CD8-positive, alpha-beta memory T cell (primary cell): ENCODE measurements around the gene TMEM161A. TPM values are rescaled to one million over a fixed set of nuclear protein-coding genes. Genes with fewer than 3 reads are reported as not detected.
"Not testable (repeated sequence)": the region's sequence is repeated elsewhere in the genome, so short reads cannot be mapped to it uniquely, and the experiment has no call there.

Experiments
- CTCF ChIA-PET: fragments of 350-600 bp; sonication (Branson Sonifier 250); formaldehyde crosslinking; loops from one replicate; lab custom pipeline; 2021; ENCODE audit warnings: antibody characterized with exemption; lab: Charles Lee
- POLR2A ChIA-PET: fragments of 350-600 bp; sonication (Branson Sonifier 250); formaldehyde crosslinking; loops from one replicate; lab custom pipeline; 2021; ENCODE audit warnings: antibody characterized with exemption; lab: Charles Lee
- DNase-seq, 5 donors: peaks; one replicate each; pipeline versions ENCODE4 v3.0.0 to v3.0.0-alpha.2; 2020 to 2022; ENCODE audit warnings: mixed read lengths in 1 of 5
- H3K27ac ChIP-seq: one replicate; pipeline ENCODE4 v1.7.0; 2013; ENCODE audit warnings: low read depth, mild to moderate bottlenecking, low read length, moderate library complexity
- H3K27me3 ChIP-seq: 2 replicates; pipeline ENCODE4 v1.7.0; 2013; ENCODE audit warnings: low read length, mild to moderate bottlenecking; ENCODE audit not compliant: insufficient read depth, poor library complexity, severe bottlenecking
- H3K36me3 ChIP-seq: 2 replicates; pipeline ENCODE4 v1.7.0; 2013; ENCODE audit warnings: mild to moderate bottlenecking, low read length, moderate library complexity; ENCODE audit not compliant: insufficient read depth
- H3K4me1 ChIP-seq: 2 replicates; pipeline ENCODE4 v1.7.0; 2013; ENCODE audit warnings: mild to moderate bottlenecking, low read length, moderate library complexity; ENCODE audit not compliant: insufficient read depth
- H3K4me3 ChIP-seq: 2 replicates; pipeline ENCODE4 v1.7.0; 2013; ENCODE audit warnings: mild to moderate bottlenecking, low read length
- H3K9me3 ChIP-seq: 2 replicates; pipeline ENCODE4 v1.7.0; 2013; ENCODE audit warnings: mild to moderate bottlenecking, low read length
- H3K27ac Mint-ChIP-seq, 8 donors: one replicate each; pipeline ENCODE4 v1.8.0; 2020 to 2021; ENCODE audit warnings: mixed read lengths in 8 of 8, mild to moderate bottlenecking in 6 of 8, inconsistent platforms in 3 of 8, moderate library complexity in 3 of 8
- H3K27me3 Mint-ChIP-seq, 2 donors: one replicate each; pipeline ENCODE4 v1.8.0; 2020 to 2021; ENCODE audit warnings: mixed read lengths in 2 of 2, mild to moderate bottlenecking in 1 of 2, moderate library complexity in 1 of 2
- H3K36me3 Mint-ChIP-seq, 3 donors: one replicate each; pipeline ENCODE4 v1.8.0; 2020 to 2021; ENCODE audit warnings: mixed read lengths in 3 of 3, inconsistent platforms in 1 of 3, mild to moderate bottlenecking in 1 of 3
- H3K4me1 Mint-ChIP-seq, 3 donors: one replicate each; pipeline ENCODE4 v1.8.0; 2020 to 2021; ENCODE audit warnings: mixed read lengths in 3 of 3, inconsistent platforms in 1 of 3, mild to moderate bottlenecking in 1 of 3
- H3K4me3 Mint-ChIP-seq, 7 donors: one replicate each; pipeline ENCODE4 v1.8.0; 2020 to 2021; ENCODE audit warnings: mixed read lengths in 7 of 7, mild to moderate bottlenecking in 6 of 7, moderate library complexity in 4 of 7, inconsistent platforms in 2 of 7
- H3K9me3 Mint-ChIP-seq, 5 donors: one replicate each; pipeline ENCODE4 v1.8.0; 2020 to 2022; ENCODE audit warnings: mixed read lengths in 5 of 5, mild to moderate bottlenecking in 3 of 5, moderate library complexity in 2 of 5, inconsistent platforms in 1 of 5
- polyA plus RNA-seq: library from polyadenylated mRNA; unstranded; fragments of 300-500 nt; fragmentation: Illumina TruSeq; gene quantifications from one replicate; pipeline ENCODE4 v1.2.3, GENCODE V29; 2021
- total RNA-seq, 2 experiments: library from RNA; stranded (reverse); gene quantifications; one replicate each; pipeline ENCODE4 v1.2.3, GENCODE V29; 2021

Gene TMEM161A
- total and polyA plus RNA-seq, 3 experiments from 2014 or later, result 27.7 to 30.6 (median 30.1) TPM

GRCh38 chr19:19151418-19151817, 13.1 kb upstream of the TMEM161A start:
- Histone ChIP-seq H3K9me3 (no peaks in the 10 kb centered on the region), H3K36me3 (no peaks in the 10 kb centered on the region), H3K27me3 (no peaks in the 10 kb centered on the region), H3K4me3 (no peak overlapping the region), H3K4me1 (no peaks in the 10 kb centered on the region), H3K27ac (no peak overlapping the region)
- Mint-ChIP-seq H3K4me3 (no peak overlapping the region), H3K36me3 (peaks cover 8 to 37% (median 9%) of the 10 kb centered on the region in 3 donors), H3K9me3 (no peaks in the 10 kb centered on the region), H3K27me3 (no peaks in the 10 kb centered on the region), H3K27ac (peak overlapping the region in 1 of 8 donors; percentile 14), H3K4me1 (no peaks in the 10 kb centered on the region)
- no peak for DNase-seq
- ChIA-PET CTCF (interaction anchor here (1.6 kb wide), 1 partner anchor 23 kb away, joined by 3 read pairs; no protein-coding TSS in a partner anchor), POLR2A (no interaction called here)

GRCh38 chr19:19149435-19149834, 11.2 kb upstream of the TMEM161A start:
- ChIA-PET POLR2A (no interaction called here), CTCF (interaction anchor here (1.7 kb wide), 1 partner anchor 98 kb away, joined by 4 read pairs; no protein-coding TSS in a partner anchor)
- H3K4me1 Mint-ChIP-seq, result no peaks in the 10 kb centered on the region
- no peaks in the 10 kb centered on the region for H3K9me3 ChIP-seq
- H3K27ac Mint-ChIP-seq, result no peak overlapping the region
- no peaks in the 10 kb centered on the region for H3K27me3 ChIP-seq
- H3K4me3 ChIP-seq, result no peak overlapping the region
- DNase-seq, result no peak
- no peaks in the 10 kb centered on the region for H3K9me3 Mint-ChIP-seq
- no peaks in the 10 kb centered on the region for H3K4me1 ChIP-seq
- H3K4me3 Mint-ChIP-seq, result no peak overlapping the region
- no peaks in the 10 kb centered on the region for H3K27me3 Mint-ChIP-seq
- H3K27ac ChIP-seq, result no peak overlapping the region
- H3K36me3 Mint-ChIP-seq, result peaks cover 0 to 25% (median 0%) of the 10 kb centered on the region in 3 donors
- H3K36me3 ChIP-seq, result no peaks in the 10 kb centered on the region

GRCh38 chr19:19148504-19148903, 10.2 kb upstream of the TMEM161A start:
- H3K27me3 ChIP-seq, H3K27ac ChIP-seq, H3K27ac Mint-ChIP-seq, H3K9me3 ChIP-seq, H3K27me3 Mint-ChIP-seq, DNase-seq, H3K4me3 Mint-ChIP-seq, POLR2A ChIA-PET, H3K4me1 Mint-ChIP-seq, H3K36me3 ChIP-seq, H3K4me3 ChIP-seq, H3K9me3 Mint-ChIP-seq, H3K4me1 ChIP-seq: not testable (repeated sequence)
- H3K36me3 Mint-ChIP-seq, result peaks cover 0 to 25% (median 0%) of the 10 kb centered on the region in 3 donors
- CTCF ChIA-PET, result interaction anchor here (0.7 to 1.9 kb wide), 4 partner anchors 9 to 97 kb away, joined by 3 to 5 read pairs (median 4); no protein-coding TSS in a partner anchor

GRCh38 chr19:19147344-19147743, 9.1 kb upstream of the TMEM161A start:
- ChIA-PET CTCF (interaction anchor here (0.9 to 2.6 kb wide), 4 partner anchors 8 to 77 kb away, joined by 3 to 13 read pairs (median 4); no protein-coding TSS in a partner anchor), POLR2A (no interaction called here)
- no peak overlapping the region for H3K27ac ChIP-seq
- Mint-ChIP-seq H3K27me3 (no peaks in the 10 kb centered on the region), H3K27ac (no peak overlapping the region), H3K4me1 (no peaks in the 10 kb centered on the region), H3K9me3 (no peaks in the 10 kb centered on the region), H3K36me3 (peaks cover 0 to 25% (median 0%) of the 10 kb centered on the region in 3 donors), H3K4me3 (no peak overlapping the region)
- DNase-seq, result no peak
- no peak overlapping the region for H3K4me3 ChIP-seq
- no peaks in the 10 kb centered on the region for H3K27me3 ChIP-seq
- no peaks in the 10 kb centered on the region for H3K9me3 ChIP-seq
- H3K4me1 ChIP-seq, result no peaks in the 10 kb centered on the region
- no peaks in the 10 kb centered on the region for H3K36me3 ChIP-seq

- DNase-seq, result no peak
- no peaks in the 10 kb centered on the region for H3K4me1 ChIP-seq
- no peaks in the 10 kb centered on the region for H3K27me3 ChIP-seq
- Mint-ChIP-seq H3K4me1 (no peaks in the 10 kb centered on the region), H3K36me3 (peaks cover 0 to 25% (median 0%) of the 10 kb centered on the region in 3 donors), H3K27me3 (no peaks in the 10 kb centered on the region), H3K9me3 (no peaks in the 10 kb centered on the region), H3K27ac (no peak overlapping the region), H3K4me3 (no peak overlapping the region)
- ChIA-PET CTCF (interaction anchor here (1.4 to 2.6 kb wide), 4 partner anchors 10 to 92 kb away, joined by 5 to 13 read pairs (median 5); no protein-coding TSS in a partner anchor), POLR2A (interaction anchor here (1.1 kb wide), 1 partner anchor 107 kb away, joined by 3 read pairs; no protein-coding TSS in a partner anchor)
- no peak overlapping the region for H3K27ac ChIP-seq
- H3K4me3 ChIP-seq, result no peak overlapping the region
- no peaks in the 10 kb centered on the region for H3K9me3 ChIP-seq
- no peaks in the 10 kb centered on the region for H3K36me3 ChIP-seq
Observed at GRCh38 chr19:19146865-19147264, 8.6 kb upstream of the TMEM161A start.

GRCh38 chr19:19145684-19146608, 7.7 kb upstream of the TMEM161A start:
- no peaks in the 10 kb centered on the region for H3K27me3 ChIP-seq
- CTCF ChIA-PET, result interaction anchor here (0.6 to 2.6 kb wide), 10 partner anchors 10 to 93 kb away, joined by 3 to 13 read pairs (median 4); no protein-coding TSS in a partner anchor
- peaks cover 0 to 25% (median 0%) of the 10 kb centered on the region in 3 donors for H3K36me3 Mint-ChIP-seq
- no peaks in the 10 kb centered on the region for H3K9me3 Mint-ChIP-seq
- no peak overlapping the region for H3K27ac Mint-ChIP-seq
- no peak overlapping the region for H3K4me3 ChIP-seq
- H3K27me3 Mint-ChIP-seq, result no peaks in the 10 kb centered on the region
- H3K4me1 ChIP-seq, result no peaks in the 10 kb centered on the region
- no peaks in the 10 kb centered on the region for H3K4me1 Mint-ChIP-seq
- peak; percentile 73 to 87 (median 79) for DNase-seq
- POLR2A ChIA-PET, result interaction anchor here (1.1 kb wide), 1 partner anchor 106 kb away, joined by 3 read pairs; no protein-coding TSS in a partner anchor
- no peaks in the 10 kb centered on the region for H3K36me3 ChIP-seq
- no peak overlapping the region for H3K27ac ChIP-seq
- H3K9me3 ChIP-seq, result no peaks in the 10 kb centered on the region
- H3K4me3 Mint-ChIP-seq, result no peak overlapping the region

- Histone ChIP-seq H3K4me1 (no peaks in the 10 kb centered on the region), H3K36me3 (no peaks in the 10 kb centered on the region), H3K4me3 (no peak overlapping the region), H3K27me3 (no peaks in the 10 kb centered on the region), H3K27ac (no peak overlapping the region), H3K9me3 (no peaks in the 10 kb centered on the region)
- H3K4me1 Mint-ChIP-seq, result no peaks in the 10 kb centered on the region
- H3K27ac Mint-ChIP-seq, result no peak overlapping the region
- H3K4me3 Mint-ChIP-seq, result no peak overlapping the region
- CTCF ChIA-PET, result interaction anchor here (0.6 to 2.6 kb wide), 8 partner anchors 10 to 92 kb away, joined by 3 to 13 read pairs (median 5); no protein-coding TSS in a partner anchor
- peaks cover 0 to 25% (median 0%) of the 10 kb centered on the region in 3 donors for H3K36me3 Mint-ChIP-seq
- no peaks in the 10 kb centered on the region for H3K27me3 Mint-ChIP-seq
- DNase-seq, result no peak
- no peaks in the 10 kb centered on the region for H3K9me3 Mint-ChIP-seq
- POLR2A ChIA-PET, result no interaction called here
Observed at GRCh38 chr19:19145281-19145680, 7.0 kb upstream of the TMEM161A start.

- H3K27me3 Mint-ChIP-seq, result no peaks in the 10 kb centered on the region
- Histone ChIP-seq H3K27ac (no peak overlapping the region), H3K27me3 (no peaks in the 10 kb centered on the region), H3K4me3 (no peak overlapping the region), H3K36me3 (no peaks in the 10 kb centered on the region), H3K9me3 (no peaks in the 10 kb centered on the region), H3K4me1 (peaks cover 15% of the 10 kb centered on the region)
- DNase-seq, result no peak
- POLR2A ChIA-PET, result no interaction called here
- H3K36me3 Mint-ChIP-seq, result peaks cover 0 to 6% (median 0%) of the 10 kb centered on the region in 3 donors
- CTCF ChIA-PET, result interaction anchor here (1.4 kb wide), 1 partner anchor 83 kb away, joined by 3 read pairs; no protein-coding TSS in a partner anchor
- H3K4me1 Mint-ChIP-seq, result peaks cover 18 to 24% (median 23%) of the 10 kb centered on the region in 3 donors
- H3K27ac Mint-ChIP-seq, result no peak overlapping the region
- no peak overlapping the region for H3K4me3 Mint-ChIP-seq
- no peaks in the 10 kb centered on the region for H3K9me3 Mint-ChIP-seq
Observed at GRCh38 chr19:19142347-19142746, 4.1 kb upstream of the TMEM161A start.
